Measurements from ENCODE around the gene RNF8. TPM values are rescaled to one million over a fixed set of nuclear protein-coding genes. Genes with fewer than 3 reads are reported as not detected.

RNF8 gene
- total and polyA plus RNA-seq, 2 of the 4 experiments (the other 2 are of a cell fraction), result 16.5 to 17.9 TPM

DNA sequence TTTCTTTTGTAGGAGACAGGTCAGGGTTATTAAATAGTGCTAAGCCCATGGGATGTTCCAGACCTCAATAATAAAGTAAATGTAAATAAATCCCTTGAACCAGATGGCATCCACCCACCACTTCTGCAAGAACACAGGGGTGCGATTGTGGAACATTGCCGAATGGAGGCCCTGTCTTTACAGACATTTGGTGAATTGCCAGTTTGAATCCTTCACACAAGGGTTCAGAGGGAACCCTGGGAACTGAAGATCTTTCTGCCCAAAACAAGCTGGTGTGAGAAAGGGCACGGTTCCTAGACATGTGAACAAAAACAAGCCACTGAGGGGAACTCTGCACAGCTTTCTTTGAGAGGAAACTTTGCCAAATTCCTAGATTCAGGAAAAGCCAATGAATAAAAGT lies 30.2 kb upstream of the RNF8 start:
- Histone ChIP-seq H2BK15ac (ENCODE audit: low read depth, low read length) (no peak overlapping the region), H3K18ac (ENCODE audit: low read depth, low read length) (no peak overlapping the region), H2AK9ac (replicated peaks; ENCODE audit: low read depth, low read length, poor library complexity) (no peak overlapping the region), H3K56ac (ENCODE audit: extremely low read depth, insufficient read depth, low read length) (no peak overlapping the region), H3K4me3 (ENCODE audit: insufficient read depth, low read depth, low read length) (no peak overlapping the region), H3K27ac (ENCODE audit: insufficient read depth, low read length) (no peak overlapping the region), H3K4me1 (ENCODE audit: control insufficient read depth, insufficient read depth, low read length) (peaks cover 3% of the 10 kb centered on the region), H3K23ac (ENCODE audit: low read depth, low read length) (no peak overlapping the region), H4K5ac (ENCODE audit: low read depth, low read length) (no peak overlapping the region), H3K79me1 (ENCODE audit: low read depth in 1 of 2, low read length in 2 of 2) (no peaks in the 10 kb centered on the region), H3K36me3 (ENCODE audit: control insufficient read depth, insufficient read depth, low read length) (peaks cover 18% of the 10 kb centered on the region), H4K20me1 (ENCODE audit: insufficient read depth, low read length) (peaks cover 4% of the 10 kb centered on the region; the same call in 1 of the 2 replicates), H3K9ac (ENCODE audit: low read depth, low read length) (no peak overlapping the region), H4K91ac (ENCODE audit: insufficient read depth, low read depth, low read length) (no peak overlapping the region), H3K9me3 (ENCODE audit: control insufficient read depth, insufficient read depth, low read length) (no peaks in the 10 kb centered on the region), H3K14ac (replicated peaks; ENCODE audit: low read depth, low read length) (no peak overlapping the region), H2AFZ (replicated peaks; ENCODE audit: low read length, poor library complexity) (no peak overlapping the region), H3K9me1 (ENCODE audit: insufficient read depth, low read length) (peaks cover 12% of the 10 kb centered on the region), H2AK5ac (ENCODE audit: low read depth, low read length) (no peak overlapping the region), H3K4me2 (ENCODE audit: low read depth, low read length) (no peak overlapping the region), H2BK120ac (ENCODE audit: low read depth, low read length) (no peak overlapping the region), H4K8ac (ENCODE audit: low read depth in 2 of 2, low read length in 2 of 2) (no peak overlapping the region), H2BK5ac (ENCODE audit: low read depth, low read length, poor library complexity, severe bottlenecking) (no peak overlapping the region), H2BK20ac (ENCODE audit: low read depth, low read length) (no peak overlapping the region), H3K27me3 (ENCODE audit: control insufficient read depth, insufficient read depth, low read length) (no peaks in the 10 kb centered on the region), H3K4ac (ENCODE audit: low read depth, low read length) (0 out of 2 replicates have a peak overlapping the region, but pooled peaks have one; percentile 4)
- DNase-seq, result peak; percentile 48
- no TSS peak for BruUV-seq (replicated peaks)
- dilution Hi-C loops (cut with HindIII; ENCODE audit: low sequenced_read_pairs, unreplicated experiment) (no loop called here), in situ Hi-C loops (cut with MboI; ENCODE audit: low sequenced_read_pairs) (no loop called here), intact Hi-C loops (cut with micrococcal nuclease) (no loop called here)
- no CpG with 5 or more reads among the region's 3 CpGs for WGBS, 2 experiments (ENCODE audit: extremely low coverage in 2 of 2, insufficient read length in 1 of 2)
- ATAC-seq (ENCODE audit: low read depth), result peak; percentile 8; the same call in 1 of the 2 replicates
- POLR2A ChIA-PET (ENCODE audit: unreplicated experiment), result interaction anchor here (0.7 kb wide), 1 partner anchor 1021 kb away, joined by 4 read pairs; no protein-coding TSS in a partner anchor
- CTCF ChIA-PET, result interaction anchor here (0.6 to 1.2 kb wide), 3 partner anchors 9 to 34 kb away, joined by 3 read pairs; no protein-coding TSS in a partner anchor
- TF ChIP-seq CHD1 (IDR thresholded peaks at IDR 0.05; ENCODE audit: low read depth, low read length), result no peak
- TF ChIP-seq, protein P1, sequence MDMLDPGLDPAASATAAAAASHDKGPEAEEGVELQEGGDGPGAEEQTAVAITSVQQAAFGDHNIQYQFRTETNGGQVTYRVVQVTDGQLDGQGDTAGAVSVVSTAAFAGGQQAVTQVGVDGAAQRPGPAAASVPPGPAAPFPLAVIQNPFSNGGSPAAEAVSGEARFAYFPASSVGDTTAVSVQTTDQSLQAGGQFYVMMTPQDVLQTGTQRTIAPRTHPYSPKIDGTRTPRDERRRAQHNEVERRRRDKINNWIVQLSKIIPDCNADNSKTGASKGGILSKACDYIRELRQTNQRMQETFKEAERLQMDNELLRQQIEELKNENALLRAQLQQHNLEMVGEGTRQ (IDR thresholded peaks at IDR 0.05; ENCODE audit: low read depth, low read length), result no peak
- TF ChIP-seq CEBPB (IDR thresholded peaks at IDR 0.05; ENCODE audit: low read depth, low read length), result no peak
- no peak for TF ChIP-seq NFE2L2 (IDR thresholded peaks at IDR 0.05; ENCODE audit: low read depth, low read length)
- TF ChIP-seq RAD21 (IDR thresholded peaks at IDR 0.05; ENCODE audit: low read length), result no peak
- TF ChIP-seq SMC3 (IDR thresholded peaks at IDR 0.05; ENCODE audit: low read depth, low read length), result no peak
- no peak for TF ChIP-seq MXI1 (IDR thresholded peaks at IDR 0.05; ENCODE audit: borderline replicate concordance, low read depth, low read length)
- no peak for TF ChIP-seq MAZ (IDR thresholded peaks at IDR 0.05; ENCODE audit: borderline replicate concordance, low read depth, low read length)
- TF ChIP-seq RCOR1 (IDR thresholded peaks at IDR 0.05; ENCODE audit: insufficient replicate concordance, low read length), result no peak
- no peak for TF ChIP-seq MAFK (IDR thresholded peaks at IDR 0.05; ENCODE audit: low read depth, low read length)
- no peak for TF ChIP-seq RFX5 (IDR thresholded peaks at IDR 0.05; ENCODE audit: low read depth, low read length)
- TF ChIP-seq, protein P2, sequence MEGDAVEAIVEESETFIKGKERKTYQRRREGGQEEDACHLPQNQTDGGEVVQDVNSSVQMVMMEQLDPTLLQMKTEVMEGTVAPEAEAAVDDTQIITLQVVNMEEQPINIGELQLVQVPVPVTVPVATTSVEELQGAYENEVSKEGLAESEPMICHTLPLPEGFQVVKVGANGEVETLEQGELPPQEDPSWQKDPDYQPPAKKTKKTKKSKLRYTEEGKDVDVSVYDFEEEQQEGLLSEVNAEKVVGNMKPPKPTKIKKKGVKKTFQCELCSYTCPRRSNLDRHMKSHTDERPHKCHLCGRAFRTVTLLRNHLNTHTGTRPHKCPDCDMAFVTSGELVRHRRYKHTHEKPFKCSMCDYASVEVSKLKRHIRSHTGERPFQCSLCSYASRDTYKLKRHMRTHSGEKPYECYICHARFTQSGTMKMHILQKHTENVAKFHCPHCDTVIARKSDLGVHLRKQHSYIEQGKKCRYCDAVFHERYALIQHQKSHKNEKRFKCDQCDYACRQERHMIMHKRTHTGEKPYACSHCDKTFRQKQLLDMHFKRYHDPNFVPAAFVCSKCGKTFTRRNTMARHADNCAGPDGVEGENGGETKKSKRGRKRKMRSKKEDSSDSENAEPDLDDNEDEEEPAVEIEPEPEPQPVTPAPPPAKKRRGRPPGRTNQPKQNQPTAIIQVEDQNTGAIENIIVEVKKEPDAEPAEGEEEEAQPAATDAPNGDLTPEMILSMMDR (conservative IDR thresholded peaks at IDR 0.05; ENCODE audit: low read depth, low read length), result no peak
- TF ChIP-seq POLR2A (IDR thresholded peaks at IDR 0.05; ENCODE audit: low read depth, low read length), result no peak
- no peak for TF ChIP-seq FOS (IDR thresholded peaks at IDR 0.05; ENCODE audit: low read depth, low read length)
- TF ChIP-seq, protein P3, sequence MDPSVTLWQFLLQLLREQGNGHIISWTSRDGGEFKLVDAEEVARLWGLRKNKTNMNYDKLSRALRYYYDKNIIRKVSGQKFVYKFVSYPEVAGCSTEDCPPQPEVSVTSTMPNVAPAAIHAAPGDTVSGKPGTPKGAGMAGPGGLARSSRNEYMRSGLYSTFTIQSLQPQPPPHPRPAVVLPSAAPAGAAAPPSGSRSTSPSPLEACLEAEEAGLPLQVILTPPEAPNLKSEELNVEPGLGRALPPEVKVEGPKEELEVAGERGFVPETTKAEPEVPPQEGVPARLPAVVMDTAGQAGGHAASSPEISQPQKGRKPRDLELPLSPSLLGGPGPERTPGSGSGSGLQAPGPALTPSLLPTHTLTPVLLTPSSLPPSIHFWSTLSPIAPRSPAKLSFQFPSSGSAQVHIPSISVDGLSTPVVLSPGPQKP (IDR thresholded peaks at IDR 0.05; ENCODE audit: borderline replicate concordance, low read depth, low read length), result no peak
- TF ChIP-seq BHLHE40 (IDR thresholded peaks at IDR 0.05; ENCODE audit: low read depth, low read length), result no peak

All from IMR-90 (cell line).